Measurements from ENCODE around the gene ESPL1. TPM values are rescaled to one million over a fixed set of nuclear protein-coding genes. Genes with fewer than 3 reads are reported as not detected.
A peak's percentile ranks its signal among the peaks of the same experiment; 100 is the strongest.

Gene ESPL1
- total and polyA plus RNA-seq, 2 of the 13 experiments (the other 11 are each of a cell fraction or from before 2014, with no cell fraction given): 5.8 to 11.5 TPM

GRCh38 chr12:53267999-53268629 lies at the start of gene ESPL1 (continued):
- TF ChIP-seq ZNF567 (CRISPR knock-in tag; IDR thresholded peaks at IDR 0.05; ENCODE audit: borderline replicate concordance) (no peak), CTCF (CRISPR knock-in tag; IDR thresholded peaks at IDR 0.05) (peak; percentile 77), ZBTB7A (CRISPR knock-in tag; IDR thresholded peaks at IDR 0.05) (0 out of 2 replicates have a peak, but pooled peaks have one; percentile 42), KDM2A (CRISPR knock-in tag; IDR thresholded peaks at IDR 0.05; ENCODE audit: borderline replicate concordance, low read depth) (peak; percentile 72), POLR2G (IDR thresholded peaks at IDR 0.05; ENCODE audit: low read depth, low read length) (peak; percentile 55), ZEB1 (IDR thresholded peaks at IDR 0.05; ENCODE audit: insufficient replicate concordance, low read depth) (peak; percentile 48), FOXK1 (CRISPR knock-in tag; IDR thresholded peaks at IDR 0.05; ENCODE audit: borderline replicate concordance, low read depth) (no peak), ZNF20 (CRISPR knock-in tag; IDR thresholded peaks at IDR 0.05) (no peak), MBD4 (IDR thresholded peaks at IDR 0.05; ENCODE audit: borderline replicate concordance, low read length) (no peak), ZNF775 (CRISPR knock-in tag; IDR thresholded peaks at IDR 0.05; ENCODE audit: borderline replicate concordance) (0 out of 2 replicates have a peak, but pooled peaks have one; percentile 26), DZIP1 (CRISPR knock-in tag; IDR thresholded peaks at IDR 0.05) (no peak), CERS6 (CRISPR knock-in tag; IDR thresholded peaks at IDR 0.05) (no peak), ZSCAN20 (CRISPR knock-in tag; IDR thresholded peaks at IDR 0.05; ENCODE audit: borderline replicate concordance) (no peak), HOMEZ (CRISPR knock-in tag; IDR thresholded peaks at IDR 0.05; ENCODE audit: low read depth) (0 out of 2 replicates have a peak, but pooled peaks have one; percentile 42), ARNT2 (CRISPR knock-in tag; IDR thresholded peaks at IDR 0.05; ENCODE audit: low read depth) (peak; percentile 67; the same call in 1 of the 2 replicates), ZNF558 (CRISPR knock-in tag; IDR thresholded peaks at IDR 0.05; ENCODE audit: borderline replicate concordance) (no peak), NAIF1 (CRISPR knock-in tag; IDR thresholded peaks at IDR 0.05; ENCODE audit: borderline replicate concordance) (no peak), ZMYM4 (CRISPR knock-in tag; IDR thresholded peaks at IDR 0.05) (peak; percentile 54; the same call in 1 of the 2 replicates), ZNF496 (CRISPR knock-in tag; IDR thresholded peaks at IDR 0.05; ENCODE audit: insufficient replicate concordance) (no peak), ZNF350 (CRISPR knock-in tag; IDR thresholded peaks at IDR 0.05; ENCODE audit: borderline replicate concordance, low read depth) (peak; percentile 62; the same call in 1 of the 2 replicates), NFE2 (CRISPR knock-in tag; IDR thresholded peaks at IDR 0.05) (no peak), ZNF839 (CRISPR knock-in tag; IDR thresholded peaks at IDR 0.05; ENCODE audit: borderline replicate concordance) (no peak), ZKSCAN1 (IDR thresholded peaks at IDR 0.05; ENCODE audit: low read length) (no peak; the same call in 1 of the 2 replicates)

Data from HepG2 (cell line).